HG02885 (cell line): Measurements from ENCODE around the gene NECTIN1.

Source experiments
- ATAC-seq: cut with Tn5 transposase; IDR thresholded peaks from one replicate; pipeline ENCODE4 v1.9.1; 2021; ENCODE audit warnings: mild to moderate bottlenecking; ENCODE audit not compliant: unreplicated experiment, poor library complexity

The NECTIN1 gene

GRCh38 chr11:119716582-119717498, 12.2 kb downstream of the NECTIN1 start:
- ATAC-seq = no peak

GRCh38 chr11:119714590-119714989, 14.4 kb downstream of the NECTIN1 start:
- ATAC-seq = no peak

- no peak for ATAC-seq
Measured at GRCh38 chr11:119714189-119714588, 14.8 kb downstream of the NECTIN1 start.

GRCh38 chr11:119713359-119714040, 15.5 kb downstream of the NECTIN1 start:
- no peak for ATAC-seq

- no peak for ATAC-seq
Measured at GRCh38 chr11:119712459-119713358, 16.3 kb downstream of the NECTIN1 start.

GRCh38 chr11:119712006-119712405, 17.0 kb downstream of the NECTIN1 start:
- ATAC-seq = no peak

GRCh38 chr11:119711476-119711875, 17.5 kb downstream of the NECTIN1 start:
- no peak for ATAC-seq

GRCh38 chr11:119710417-119710816, 18.6 kb downstream of the NECTIN1 start:
- ATAC-seq = no peak

- no peak for ATAC-seq
Measured at GRCh38 chr11:119709638-119710346, 19.2 kb downstream of the NECTIN1 start.

GRCh38 chr11:119709171-119709570, 19.8 kb downstream of the NECTIN1 start:
- no peak for ATAC-seq

- no peak for ATAC-seq
Measured at GRCh38 chr11:119708384-119708783, 20.6 kb downstream of the NECTIN1 start.

GRCh38 chr11:119706887-119707286, 22.1 kb downstream of the NECTIN1 start:
- ATAC-seq = no peak

GRCh38 chr11:119706029-119706428, 23.0 kb downstream of the NECTIN1 start:
- no peak for ATAC-seq

GRCh38 chr11:119705362-119705761, 23.6 kb downstream of the NECTIN1 start:
- no peak for ATAC-seq

GRCh38 chr11:119704849-119705248, 24.2 kb downstream of the NECTIN1 start:
- no peak for ATAC-seq

GRCh38 chr11:119701591-119702549, 27.1 kb downstream of the NECTIN1 start:
- no peak for ATAC-seq

- no peak for ATAC-seq
Measured at GRCh38 chr11:119700536-119701346, 28.3 kb downstream of the NECTIN1 start.

- ATAC-seq = no peak
Measured at GRCh38 chr11:119700030-119700429, 29.0 kb downstream of the NECTIN1 start.
